IPS-20b (cell line): ENCODE measurements around the gene HSPB7.
"Not testable (repeated sequence)": the region's sequence is repeated elsewhere in the genome, so short reads cannot be mapped to it uniquely, and the experiment has no call there.

Source experiments
- H3K27ac ChIP-seq: one replicate; pipeline ENCODE4 v1.5.1; 2013; ENCODE audit warnings: low read length
- H3K27me3 ChIP-seq: 2 replicates; pipeline ENCODE4 v1.6.1; 2013; ENCODE audit warnings: mild to moderate bottlenecking, low read length, inconsistent platforms; ENCODE audit not compliant: insufficient read depth
- H3K36me3 ChIP-seq: 2 replicates; pipeline ENCODE4 v1.6.1; 2013; ENCODE audit warnings: low read depth, mild to moderate bottlenecking, inconsistent platforms, low read length, moderate library complexity; ENCODE audit not compliant: insufficient read depth
- H3K4me1 ChIP-seq: 2 replicates; pipeline ENCODE4 v1.6.1; 2013; ENCODE audit warnings: mild to moderate bottlenecking, control low read depth, inconsistent platforms, low read length, moderate library complexity; ENCODE audit not compliant: insufficient read depth
- H3K4me3 ChIP-seq: 2 replicates; pipeline ENCODE4 v1.5.1; 2013; ENCODE audit warnings: mild to moderate bottlenecking, low read length, inconsistent platforms
- H3K9ac ChIP-seq: 2 replicates; pipeline ENCODE4 v1.6.1; 2013; ENCODE audit warnings: low read depth, mild to moderate bottlenecking, inconsistent platforms, low read length, moderate library complexity
- H3K9me3 ChIP-seq: 2 replicates; pipeline ENCODE4 v1.6.1; 2013; ENCODE audit warnings: mild to moderate bottlenecking, low read depth, low read length, inconsistent platforms; ENCODE audit not compliant: insufficient read depth

Gene HSPB7

GRCh38 chr1:16012590-16013219 is 5.1 kb downstream of the HSPB7 start:
- Histone ChIP-seq H3K9ac (peak overlapping the region; percentile 76; the same call in 1 of the 2 replicates), H3K27ac (peak overlapping the region; percentile 38), H3K36me3 (no peaks in the 10 kb centered on the region), H3K4me1 (peaks cover 12% of the 10 kb centered on the region; the same call in 1 of the 2 replicates), H3K4me3 (peak overlapping the region; percentile 69), H3K9me3 (no peaks in the 10 kb centered on the region), H3K27me3 (no peaks in the 10 kb centered on the region)

- Histone ChIP-seq H3K27ac (peak overlapping the region; percentile 38), H3K9me3 (no peaks in the 10 kb centered on the region), H3K4me1 (peaks cover 9% of the 10 kb centered on the region; the same call in 1 of the 2 replicates), H3K27me3 (no peaks in the 10 kb centered on the region), H3K36me3 (no peaks in the 10 kb centered on the region), H3K4me3 (peak overlapping the region; percentile 69; the same call in 1 of the 2 replicates), H3K9ac (peak overlapping the region; percentile 76; the same call in 1 of the 2 replicates)
Measured at GRCh38 chr1:16011936-16012589, 5.8 kb downstream of the HSPB7 start.

GRCh38 chr1:16010837-16011236 is 7.0 kb downstream of the HSPB7 start:
- Histone ChIP-seq H3K36me3 (no peaks in the 10 kb centered on the region), H3K4me3 (no peak overlapping the region), H3K27ac (no peak overlapping the region), H3K9me3 (no peaks in the 10 kb centered on the region), H3K27me3 (no peaks in the 10 kb centered on the region; the same call in 1 of the 2 replicates), H3K9ac (no peak overlapping the region), H3K4me1 (peaks cover 9% of the 10 kb centered on the region; the same call in 1 of the 2 replicates)

- Histone ChIP-seq H3K4me3 (no peak overlapping the region), H3K4me1 (peaks cover 9% of the 10 kb centered on the region; the same call in 1 of the 2 replicates), H3K27ac (no peak overlapping the region), H3K9ac (no peak overlapping the region), H3K27me3 (no peaks in the 10 kb centered on the region; the same call in 1 of the 2 replicates), H3K36me3 (no peaks in the 10 kb centered on the region), H3K9me3 (no peaks in the 10 kb centered on the region)
Measured at GRCh38 chr1:16009678-16010077, 8.2 kb downstream of the HSPB7 start.

GRCh38 chr1:16009030-16009460 is 8.8 kb downstream of the HSPB7 start:
- Histone ChIP-seq H3K27me3 (no peaks in the 10 kb centered on the region; the same call in 1 of the 2 replicates), H3K4me3 (no peak overlapping the region), H3K9me3 (no peaks in the 10 kb centered on the region), H3K9ac (no peak overlapping the region), H3K4me1 (peaks cover 9% of the 10 kb centered on the region; the same call in 1 of the 2 replicates), H3K27ac (no peak overlapping the region), H3K36me3 (no peaks in the 10 kb centered on the region)

- H3K9ac ChIP-seq = no peak overlapping the region
- H3K36me3 ChIP-seq = no peaks in the 10 kb centered on the region
- no peak overlapping the region for H3K27ac ChIP-seq
- no peaks in the 10 kb centered on the region; the same call in 1 of the 2 replicates for H3K27me3 ChIP-seq
- peaks cover 4% of the 10 kb centered on the region; the same call in 1 of the 2 replicates for H3K4me1 ChIP-seq
- H3K9me3 ChIP-seq = no peaks in the 10 kb centered on the region
- no peak overlapping the region for H3K4me3 ChIP-seq
Measured at GRCh38 chr1:16007671-16008341, 10.0 kb downstream of the HSPB7 start.

- H3K4me1 ChIP-seq = no peaks in the 10 kb centered on the region
- no peak overlapping the region for H3K4me3 ChIP-seq
- no peaks in the 10 kb centered on the region for H3K36me3 ChIP-seq
- H3K9ac ChIP-seq = no peak overlapping the region
- no peaks in the 10 kb centered on the region; the same call in 1 of the 2 replicates for H3K27me3 ChIP-seq
- no peaks in the 10 kb centered on the region for H3K9me3 ChIP-seq
- no peak overlapping the region for H3K27ac ChIP-seq
Measured at GRCh38 chr1:16006552-16007485, 11.0 kb downstream of the HSPB7 start.

- Histone ChIP-seq H3K9ac (no peak overlapping the region), H3K27me3 (no peaks in the 10 kb centered on the region; the same call in 1 of the 2 replicates), H3K36me3 (no peaks in the 10 kb centered on the region), H3K4me3 (no peak overlapping the region), H3K4me1 (no peaks in the 10 kb centered on the region), H3K27ac (no peak overlapping the region), H3K9me3 (no peaks in the 10 kb centered on the region)
Measured at GRCh38 chr1:16006010-16006409, 11.8 kb downstream of the HSPB7 start.

- H3K9ac ChIP-seq = no peak overlapping the region
Measured at GRCh38 chr1:16005597-16005996, 12.2 kb downstream of the HSPB7 start.

GRCh38 chr1:16001274-16001673 is 16.6 kb downstream of the HSPB7 start:
- not testable (repeated sequence) for H3K27me3 ChIP-seq, H3K4me3 ChIP-seq, H3K36me3 ChIP-seq

More at GRCh38 chr1:16005597-16005996, 12.2 kb downstream of the HSPB7 start:
- H3K27ac ChIP-seq = no peak overlapping the region
- no peaks in the 10 kb centered on the region for H3K4me1 ChIP-seq
- H3K27me3 ChIP-seq = no peaks in the 10 kb centered on the region; the same call in 1 of the 2 replicates
- H3K36me3 ChIP-seq = no peaks in the 10 kb centered on the region
- H3K9me3 ChIP-seq = no peaks in the 10 kb centered on the region
- H3K4me3 ChIP-seq = no peak overlapping the region

GRCh38 chr1:15998929-15999328 is 18.9 kb downstream of the HSPB7 start:
- Histone ChIP-seq H3K9me3 (no peaks in the 10 kb centered on the region), H3K9ac (no peak overlapping the region), H3K36me3 (no peaks in the 10 kb centered on the region), H3K4me1 (no peaks in the 10 kb centered on the region), H3K27me3 (no peaks in the 10 kb centered on the region; the same call in 1 of the 2 replicates), H3K27ac (no peak overlapping the region), H3K4me3 (no peak overlapping the region)

More at GRCh38 chr1:16001274-16001673, 16.6 kb downstream of the HSPB7 start:
- not testable (repeated sequence) for H3K9me3 ChIP-seq, H3K27ac ChIP-seq, H3K4me1 ChIP-seq, H3K9ac ChIP-seq
